ENCODE results near the gene ELMO1.
"Not testable (repeated sequence)": the region's sequence is repeated elsewhere in the genome, so short reads cannot be mapped to it uniquely, and the experiment has no call there.

ELMO1 gene

GRCh38 chr7:36994456-36995112 lies 454.1 kb downstream of the ELMO1 start:
- DNase-seq, result no peak

- DNase-seq, result no peak
Measured at GRCh38 chr7:36986948-36987724, 461.5 kb downstream of the ELMO1 start.

- peak; percentile 48 for DNase-seq
Measured at GRCh38 chr7:36986511-36986933, 462.1 kb downstream of the ELMO1 start.

GRCh38 chr7:36985866-36986400 lies 462.7 kb downstream of the ELMO1 start:
- peak; percentile 72 for DNase-seq

- no peak for DNase-seq
Measured at GRCh38 chr7:36985316-36985715, 463.3 kb downstream of the ELMO1 start.

GRCh38 chr7:36984710-36985312 lies 463.9 kb downstream of the ELMO1 start:
- peak; percentile 64 for DNase-seq

- DNase-seq, result peak; percentile 4
Measured at GRCh38 chr7:36984041-36984521, 464.6 kb downstream of the ELMO1 start.

- DNase-seq, result no peak
Measured at GRCh38 chr7:36982766-36983165, 465.9 kb downstream of the ELMO1 start.

- no peak for DNase-seq
Measured at GRCh38 chr7:36979810-36980248, 468.8 kb downstream of the ELMO1 start.

GRCh38 chr7:36978461-36978860 lies 470.2 kb downstream of the ELMO1 start:
- DNase-seq, result no peak

- DNase-seq, result no peak
Measured at GRCh38 chr7:36977878-36978277, 470.8 kb downstream of the ELMO1 start.

- DNase-seq, result not testable (repeated sequence)
Measured at GRCh38 chr7:36973534-36973933, 475.1 kb downstream of the ELMO1 start.

- no peak for DNase-seq
Measured at GRCh38 chr7:36972140-36972518, 476.5 kb downstream of the ELMO1 start.

GRCh38 chr7:36971515-36972139 lies 477.0 kb downstream of the ELMO1 start:
- no peak for DNase-seq

- no peak for DNase-seq
Measured at GRCh38 chr7:36970551-36971514, 477.8 kb downstream of the ELMO1 start.

GRCh38 chr7:36969376-36969775 lies 479.3 kb downstream of the ELMO1 start:
- DNase-seq, result no peak

- DNase-seq, result no peak
Measured at GRCh38 chr7:36967387-36967786, 481.3 kb downstream of the ELMO1 start.

GRCh38 chr7:36966636-36967035 lies 482.0 kb downstream of the ELMO1 start:
- no peak for DNase-seq

GRCh38 chr7:36966039-36966438 lies 482.6 kb downstream of the ELMO1 start:
- no peak for DNase-seq

GRCh38 chr7:36965625-36966024 lies 483.0 kb downstream of the ELMO1 start:
- DNase-seq, result no peak

GRCh38 chr7:36964297-36964696 lies 484.4 kb downstream of the ELMO1 start:
- no peak for DNase-seq

GRCh38 chr7:36962367-36962766 lies 486.3 kb downstream of the ELMO1 start:
- no peak for DNase-seq

All from NCI-H2171 (cell line).